Endothelial cell of umbilical vein (primary cell): ENCODE measurements around the gene ALG6. TPM values are rescaled to one million over a fixed set of nuclear protein-coding genes. Genes with fewer than 3 reads are reported as not detected.

ENCODE experiments used
- microRNA-seq: library from miRNA; unstranded; fragments of <30 nt; microRNA quantifications from one replicate; pipeline ENCODE4 v1.2.0, GENCODE V29; 2021; ENCODE audit warnings: borderline number of aligned reads, borderline replicate concordance
- polyA plus RNA-seq, 4 experiments: library from polyadenylated mRNA; depleted of rRNA in 3 of 4; stranded (reverse) in 3 of 4; unstranded in 1 of 4; fragments of >200 nt; gene quantifications; 2 replicates each; pipeline versions ENCODE4 v1.2.1 to v1.2.3, GENCODE V29; 2011 to 2012; ENCODE audit warnings: missing spikeins in 1 of 4
- small RNA-seq: library from RNA; depleted of rRNA; stranded (forward); fragments of <200 nt; gene quantifications from one replicate; pipeline ENCODE3, GENCODE V24; 2012; ENCODE audit warnings: low replicate concordance, low read depth; ENCODE audit not compliant: insufficient read depth, insufficient read length
- total RNA-seq: library from RNA; stranded (reverse); gene quantifications from 2 replicates; pipeline ENCODE4 v1.2.3, GENCODE V29; 2021

Gene ALG6
- total and polyA plus RNA-seq, 2 donors (not counting 3 experiments of a cell fraction or from before 2014, with no cell fraction given) = 14.4 to 17.3 TPM

Small RNA genes lying within 50 kb of the gene (microRNA-seq; reads per million reads assigned to microRNA genes)
- gene MIR6068 = not detected

Small RNA genes lying within 50 kb of the gene (small RNA-seq; reads per million reads assigned to genes)
- gene MIR6068 = not detected
- gene RF00019 = not detected

Other genes starting within 250 kb of the ALG6 start
- not detected in 2 replicates for gene FOXD3, start 45.1 kb upstream of the ALG6 start, total RNA-seq
- not detected in 2 replicates for gene FOXD3, start 45.1 kb upstream of the ALG6 start, polyA plus RNA-seq
- 24.4 and 26.6 TPM in 2 replicates for gene ITGB3BP, start 155.6 kb downstream of the ALG6 start, total RNA-seq
- 5.0 and 5.3 TPM in 2 replicates for gene ITGB3BP, start 155.6 kb downstream of the ALG6 start, polyA plus RNA-seq
- 6.1 and 7.1 TPM in 2 replicates for gene EFCAB7, start 155.9 kb downstream of the ALG6 start, total RNA-seq
- gene EFCAB7, start 155.9 kb downstream of the ALG6 start, polyA plus RNA-seq = 0.88 and 1.4 TPM in 2 replicates
- 16.5 and 21.0 TPM in 2 replicates for gene PGM1, start 225.8 kb downstream of the ALG6 start, total RNA-seq
- gene PGM1, start 225.8 kb downstream of the ALG6 start, polyA plus RNA-seq = 7.3 and 9.3 TPM in 2 replicates